Measurements from ENCODE around the gene TTLL5.

DNA sequence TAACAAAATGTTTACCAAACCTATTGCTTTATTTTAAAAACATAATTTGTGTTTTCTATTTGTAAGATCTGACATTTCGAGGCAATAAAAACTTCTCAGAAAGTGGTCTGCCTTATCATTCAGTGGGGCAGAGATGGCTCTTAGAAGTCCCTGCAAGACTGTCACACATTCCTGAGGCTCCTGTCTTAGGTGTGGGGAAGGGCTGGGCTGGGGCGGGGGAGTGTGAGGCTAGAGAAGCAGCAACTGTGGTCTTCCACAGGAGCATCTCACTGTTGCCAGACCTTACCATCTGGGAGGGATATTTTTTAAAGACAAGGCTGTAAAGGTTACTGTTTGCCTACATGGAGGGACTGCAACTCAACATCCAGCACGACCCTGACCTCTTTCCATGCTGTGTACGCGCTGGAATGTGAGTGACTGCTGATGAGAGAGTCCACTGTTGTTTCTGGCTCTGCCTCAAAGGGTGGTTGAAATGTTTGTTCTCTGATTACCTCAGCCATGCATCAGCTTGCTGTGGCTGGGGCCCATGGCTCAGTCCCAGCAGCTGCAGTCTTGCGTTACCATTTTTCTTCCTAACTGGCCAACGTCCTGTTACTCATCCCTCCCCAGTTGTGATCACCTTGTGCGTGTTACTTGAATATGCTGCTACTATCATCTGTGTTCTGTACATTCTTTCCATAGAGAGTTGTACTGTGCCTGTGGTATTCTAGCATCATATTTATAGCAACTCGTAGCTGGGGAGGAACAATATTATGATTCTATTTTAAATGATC is 12.8 kb upstream of the TTLL5 start:
- TF ChIP-seq POLR2A (IDR thresholded peaks at IDR 0.05), result no peak
- TF ChIP-seq, protein P1, sequence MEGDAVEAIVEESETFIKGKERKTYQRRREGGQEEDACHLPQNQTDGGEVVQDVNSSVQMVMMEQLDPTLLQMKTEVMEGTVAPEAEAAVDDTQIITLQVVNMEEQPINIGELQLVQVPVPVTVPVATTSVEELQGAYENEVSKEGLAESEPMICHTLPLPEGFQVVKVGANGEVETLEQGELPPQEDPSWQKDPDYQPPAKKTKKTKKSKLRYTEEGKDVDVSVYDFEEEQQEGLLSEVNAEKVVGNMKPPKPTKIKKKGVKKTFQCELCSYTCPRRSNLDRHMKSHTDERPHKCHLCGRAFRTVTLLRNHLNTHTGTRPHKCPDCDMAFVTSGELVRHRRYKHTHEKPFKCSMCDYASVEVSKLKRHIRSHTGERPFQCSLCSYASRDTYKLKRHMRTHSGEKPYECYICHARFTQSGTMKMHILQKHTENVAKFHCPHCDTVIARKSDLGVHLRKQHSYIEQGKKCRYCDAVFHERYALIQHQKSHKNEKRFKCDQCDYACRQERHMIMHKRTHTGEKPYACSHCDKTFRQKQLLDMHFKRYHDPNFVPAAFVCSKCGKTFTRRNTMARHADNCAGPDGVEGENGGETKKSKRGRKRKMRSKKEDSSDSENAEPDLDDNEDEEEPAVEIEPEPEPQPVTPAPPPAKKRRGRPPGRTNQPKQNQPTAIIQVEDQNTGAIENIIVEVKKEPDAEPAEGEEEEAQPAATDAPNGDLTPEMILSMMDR (IDR thresholded peaks at IDR 0.05), result no peak
